Measurements from ENCODE around the gene SHF. TPM values are rescaled to one million over a fixed set of nuclear protein-coding genes. Genes with fewer than 3 reads are reported as not detected.
A peak's percentile ranks its signal among the peaks of the same experiment; 100 is the strongest.

The SHF gene
- total and polyA plus RNA-seq, 2 of the 8 experiments (the other 6 are each of a cell fraction or from before 2014, with no cell fraction given), result 13.1 to 26.7 TPM

GRCh38 chr15:45162771-45163507 lies 24.8 kb downstream of the SHF start:
- Histone ChIP-seq H3K14ac (ENCODE audit: insufficient read length) (no peak overlapping the region), H2BK120ac (replicated peaks; ENCODE audit: low read depth, low read length) (no peak overlapping the region), H3K79me1 (ENCODE audit: low read depth, low read length) (no peaks in the 10 kb centered on the region), H3K23me2 (ENCODE audit: low read depth, low read length) (no peaks in the 10 kb centered on the region; the same call in 1 of the 2 replicates), H2BK12ac (ENCODE audit: low read depth, low read length) (no peak overlapping the region), H2BK5ac (ENCODE audit: low read depth, low read length) (no peak overlapping the region), H2BK15ac (ENCODE audit: low read length) (0 out of 2 replicates have a peak overlapping the region, but pooled peaks have one; percentile 14), H3K4me1 (replicated peaks in 1 of 4; ENCODE audit: control insufficient read depth in 3 of 4, insufficient read depth in 4 of 4, low read length in 3 of 4) (peaks cover 0 to 8% (median 5%) of the 10 kb centered on the region in 4 experiments; a peak in 5 of 7 replicates), H3K4ac (replicated peaks; ENCODE audit: insufficient read length, low read depth, low read length) (no peak overlapping the region), H4K8ac (ENCODE audit: extremely low read depth, insufficient read depth, low read length) (no peak overlapping the region; the same call in none of the 2 replicates), H3K4me3 (ENCODE audit: extremely low read depth in 1 of 4, insufficient read depth in 2 of 4, low read depth in 3 of 4, low read length in 4 of 4) (no peak overlapping the region), H3K79me2 (ENCODE audit: control insufficient read depth in 1 of 2, insufficient read depth in 2 of 2, low read length in 2 of 2) (no peaks in the 10 kb centered on the region), H4K5ac (ENCODE audit: insufficient read length, low read depth, low read length) (no peak overlapping the region), H3K27ac (ENCODE audit: low read depth, low read length) (no peak overlapping the region), H3K9ac (replicated peaks in 1 of 4; ENCODE audit: extremely low read depth in 1 of 4, low read depth in 3 of 4, low read length in 3 of 4) (no peak overlapping the region), H2BK20ac (ENCODE audit: low read length) (no peak overlapping the region), H4K20me1 (replicated peaks in 1 of 2; ENCODE audit: control insufficient read depth in 1 of 2, insufficient read depth in 2 of 2, low read length in 2 of 2) (peaks cover 0 to 2% of the 10 kb centered on the region in 2 experiments), H2AFZ (ENCODE audit: low read length) (no peak overlapping the region), H2AK5ac (ENCODE audit: low read depth, low read length) (no peak overlapping the region), H3K4me2 (ENCODE audit: insufficient read depth in 1 of 2, low read depth in 2 of 2, low read length in 2 of 2) (no peak overlapping the region), H4K91ac (replicated peaks; ENCODE audit: insufficient read length, low read length) (no peak overlapping the region), H3K36me3 (ENCODE audit: control insufficient read depth in 2 of 4, insufficient read depth in 4 of 4, low read length in 3 of 4) (no peaks in the 10 kb centered on the region), H3K9me3 (ENCODE audit: insufficient read depth in 2 of 2, low read depth in 1 of 2, low read length in 1 of 2) (no peaks in the 10 kb centered on the region), H3K23ac (ENCODE audit: insufficient read length) (no peak overlapping the region), H3K18ac (ENCODE audit: extremely low read depth, low read length) (no peak overlapping the region), H3K27me3 (replicated peaks in 1 of 4; ENCODE audit: control insufficient read depth in 3 of 4, extremely low read depth in 1 of 4, insufficient read depth in 3 of 4, low read length in 3 of 4) (no peaks in the 10 kb centered on the region; a peak in 1 of 7 replicates), H3K56ac (replicated peaks; ENCODE audit: insufficient read length, low read depth, low read length) (no peak overlapping the region)
- peak; percentile 81 for FAIRE-seq
- peak; percentile 79 to 88 for DNase-seq (ENCODE audit: low read depth in 1 of 2, low spot score in 2 of 2)
- POLR2A ChIA-PET (ENCODE audit: partially characterized antibody), result interaction anchor here (1.2 to 3.8 kb wide), 6 partner anchors 18 to 240 kb away, joined by 3 to 33 read pairs (median 6); a partner anchor contains a TSS
- CTCF ChIA-PET (ENCODE audit: partially characterized antibody), result interaction anchor here (0.5 to 41.8 kb wide), 47 partner anchors 9 to 451 kb away, joined by 3 to 1117 read pairs (median 6); partner anchors contain the start of genes DUOX2, DUOXA2 and SHF
- 23% methylated on average over 7 of the region's 7 CpGs; no CpG with 5 or more reads in 1 of the 2 experiments for WGBS, 2 experiments (ENCODE audit: extremely low coverage in 1 of 2, insufficient coverage in 1 of 2, insufficient read length in 1 of 2, insufficient replicate concordance in 2 of 2, low coverage in 1 of 2, low lambda C conversion rate in 2 of 2, missing lambda C conversion rate in 1 of 2)
- TF ChIP-seq SP2 (IDR thresholded peaks at IDR 0.05; ENCODE audit: low read length) (no peak), CHD2 (IDR thresholded peaks at IDR 0.05; ENCODE audit: low read length) (peak; percentile 22; the same call in 1 of the 2 replicates), TCF12 (IDR thresholded peaks at IDR 0.05; ENCODE audit: low read depth, low read length) (0 out of 2 replicates have a peak, but pooled peaks have one; percentile 16), POLR2AphosphoS5 (IDR thresholded peaks at IDR 0.05; ENCODE audit: low read depth, low read length) (peak; percentile 40), ATF2 (IDR thresholded peaks at IDR 0.05; ENCODE audit: low read length) (0 out of 2 replicates have a peak, but pooled peaks have one; percentile 40), CREB1 (IDR thresholded peaks at IDR 0.05) (0 out of 2 replicates have a peak, but pooled peaks have one; percentile 30), EGR1 (IDR thresholded peaks at IDR 0.05; ENCODE audit: borderline replicate concordance, low read depth, low read length) (no peak), EZH2 (IDR thresholded peaks at IDR 0.05; ENCODE audit: low read depth, low read length, severe bottlenecking) (no peak), TEAD4 (IDR thresholded peaks at IDR 0.05; ENCODE audit: low read depth, low read length) (0 out of 2 replicates have a peak, but pooled peaks have one; percentile 7), SIN3A (conservative IDR thresholded peaks at IDR 0.05 in 1 of 2, IDR thresholded peaks at IDR 0.05 in 1 of 2; ENCODE audit: low read depth in 1 of 2, low read length in 2 of 2) (0 out of 4 replicates have a peak, but pooled peaks of 1 of the 2 experiments have one; percentile 40)
